ENCODE results near the gene COL26A1. TPM values are rescaled to one million over a fixed set of nuclear protein-coding genes. Genes with fewer than 3 reads are reported as not detected.

Gene COL26A1
- total RNA-seq (not detected), polyA plus RNA-seq (under 1 TPM in 1 of 3 donors, not detected in 2; 0.13 TPM)

- WGBS, 2 donors, result 12 to 17% methylated on average over 76 of the region's 76 CpGs
- H3K4me3 ChIP-seq, result peak within 1 kb of the TSS; percentile 9 to 58 (median 47)
- H3K27me3 ChIP-seq, result peaks cover 0 to 56% (median 44%) of the 10 kb centered on the region in 3 donors
- TF ChIP-seq, protein P1, sequence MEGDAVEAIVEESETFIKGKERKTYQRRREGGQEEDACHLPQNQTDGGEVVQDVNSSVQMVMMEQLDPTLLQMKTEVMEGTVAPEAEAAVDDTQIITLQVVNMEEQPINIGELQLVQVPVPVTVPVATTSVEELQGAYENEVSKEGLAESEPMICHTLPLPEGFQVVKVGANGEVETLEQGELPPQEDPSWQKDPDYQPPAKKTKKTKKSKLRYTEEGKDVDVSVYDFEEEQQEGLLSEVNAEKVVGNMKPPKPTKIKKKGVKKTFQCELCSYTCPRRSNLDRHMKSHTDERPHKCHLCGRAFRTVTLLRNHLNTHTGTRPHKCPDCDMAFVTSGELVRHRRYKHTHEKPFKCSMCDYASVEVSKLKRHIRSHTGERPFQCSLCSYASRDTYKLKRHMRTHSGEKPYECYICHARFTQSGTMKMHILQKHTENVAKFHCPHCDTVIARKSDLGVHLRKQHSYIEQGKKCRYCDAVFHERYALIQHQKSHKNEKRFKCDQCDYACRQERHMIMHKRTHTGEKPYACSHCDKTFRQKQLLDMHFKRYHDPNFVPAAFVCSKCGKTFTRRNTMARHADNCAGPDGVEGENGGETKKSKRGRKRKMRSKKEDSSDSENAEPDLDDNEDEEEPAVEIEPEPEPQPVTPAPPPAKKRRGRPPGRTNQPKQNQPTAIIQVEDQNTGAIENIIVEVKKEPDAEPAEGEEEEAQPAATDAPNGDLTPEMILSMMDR (IDR thresholded peaks at IDR 0.05), result no peak
- TF ChIP-seq POLR2A (IDR thresholded peaks at IDR 0.05) (no peak), POLR2AphosphoS5 (IDR thresholded peaks at IDR 0.05) (no peak), EP300 (IDR thresholded peaks at IDR 0.05) (no peak)
- intact Hi-C loops (cut with DNase I), result no loop called here
- no peak within 1 kb of the TSS for H3K27ac ChIP-seq
- no peaks in the 10 kb centered on the region for H3K9me3 ChIP-seq
- peaks cover 0 to 20% (median 19%) of the 10 kb centered on the region in 4 donors for H3K4me1 ChIP-seq
- H3K36me3 ChIP-seq, result no peaks in the 10 kb centered on the region
- no peak for DNase-seq
These were observed at the start of gene COL26A1 for GRCh38 chr7:101362334-101363195. COL26A1 (plus strand) TSS chr7:101362875; CDS start chr7:101363033, 158 bp downstream.

- intact Hi-C loops (cut with DNase I), result no loop called here
- Histone ChIP-seq H3K27me3 (peaks cover 0 to 2% (median 0%) of the 10 kb centered on the region in 3 donors), H3K9me3 (no peaks in the 10 kb centered on the region), H3K4me1 (peaks cover 0 to under 1% (median 0%) of the 10 kb centered on the region in 4 donors), H3K36me3 (peaks cover 4 to 47% (median 7%) of the 10 kb centered on the region in 4 donors), H3K4me3 (no peak overlapping the region), H3K27ac (no peak overlapping the region)
- TF ChIP-seq POLR2A (IDR thresholded peaks at IDR 0.05) (no peak), EP300 (IDR thresholded peaks at IDR 0.05) (no peak), POLR2AphosphoS5 (IDR thresholded peaks at IDR 0.05) (no peak)
- TF ChIP-seq, protein P1 (IDR thresholded peaks at IDR 0.05), result peak in 2 of 4 experiments; percentile 17 to 50
- 3 to 11% methylated on average over 1 of the region's 1 CpG for WGBS, 2 donors
- DNase-seq, result no peak
These were observed 47.3 kb upstream of the COL26A1 start for GRCh38 chr7:101315336-101315735.

DNA sequence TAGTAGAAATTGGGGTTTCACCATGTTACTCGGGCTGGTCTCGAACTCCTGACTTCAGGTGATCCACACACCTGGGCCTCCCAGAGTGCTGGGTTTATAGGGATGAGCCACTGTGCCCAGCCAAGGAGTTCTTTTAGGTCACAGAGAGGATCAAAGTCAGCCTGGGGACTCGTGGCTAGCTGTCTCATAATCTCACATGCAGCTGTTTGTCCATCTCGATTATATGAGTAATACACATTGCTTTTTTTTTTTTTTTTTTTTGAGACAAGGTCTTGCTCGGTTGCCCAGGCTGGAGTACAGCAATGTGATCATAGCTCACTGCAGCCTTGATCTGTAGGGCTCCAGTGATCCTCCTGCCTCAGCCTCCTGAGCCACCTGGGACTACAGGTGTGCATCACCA lies 43.3 kb upstream of the COL26A1 start:
- Histone ChIP-seq H3K36me3 (peaks cover 4 to 44% (median 7%) of the 10 kb centered on the region in 4 donors), H3K27ac (no peak overlapping the region), H3K4me3 (no peak overlapping the region), H3K27me3 (no peaks in the 10 kb centered on the region), H3K9me3 (no peaks in the 10 kb centered on the region), H3K4me1 (peaks cover 0 to 12% (median 8%) of the 10 kb centered on the region in 4 donors)
- TF ChIP-seq EP300 (IDR thresholded peaks at IDR 0.05) (no peak), POLR2A (IDR thresholded peaks at IDR 0.05) (no peak)
- TF ChIP-seq, protein P1 (IDR thresholded peaks at IDR 0.05), result no peak
- DNase-seq, result no peak
- intact Hi-C loops (cut with DNase I), result no loop called here
- 65 to 72% methylated on average over 5 of the region's 5 CpGs for WGBS, 2 donors

GRCh38 chr7:101321491-101322401 lies 40.9 kb upstream of the COL26A1 start, which contains the start of gene IFT22:
IFT22 (minus strand) TSS chr7:101321812; CDS start chr7:101321709, 103 bp downstream.
- peak; percentile 96 for DNase-seq

More at GRCh38 chr7:101321491-101322401, 40.9 kb upstream of the COL26A1 start, which contains the start of gene IFT22:
- no peaks in the 10 kb centered on the region for H3K27me3 ChIP-seq
- H3K27ac ChIP-seq, result peak within 1 kb of the TSS; percentile 80 to 87 (median 84)
- intact Hi-C loops (cut with DNase I), result no loop called here
- TF ChIP-seq EP300 (IDR thresholded peaks at IDR 0.05) (no peak), POLR2AphosphoS5 (IDR thresholded peaks at IDR 0.05) (peak in 3 of 4 donors; percentile 9 to 61 (median 54))
- TF ChIP-seq, protein P1 (IDR thresholded peaks at IDR 0.05), result no peak
- H3K4me3 ChIP-seq, result peak within 1 kb of the TSS; percentile 62 to 81 (median 75)
- 1% methylated on average over 69 of the region's 69 CpGs for WGBS, 2 donors
- H3K36me3 ChIP-seq, result peaks cover 0 to 23% (median 2%) of the 10 kb centered on the region in 4 donors
- peaks cover 0 to 12% (median 8%) of the 10 kb centered on the region in 4 donors for H3K4me1 ChIP-seq
- no peaks in the 10 kb centered on the region for H3K9me3 ChIP-seq
